GM06990 (cell line): ENCODE results near the gene CSNK1G2.
"Not testable (repeated sequence)": the region's sequence is repeated elsewhere in the genome, so short reads cannot be mapped to it uniquely, and the experiment has no call there.

ENCODE experiments used
- DNase-seq: peaks from one replicate; pipeline ENCODE4 v3.0.0-alpha.2; 2011; ENCODE audit not compliant: insufficient read length; ENCODE audit errors: extremely low read depth
- H3K27me3 ChIP-seq: replicated peaks from 2 replicates; pipeline ENCODE4 v1.6.0; 2011; ENCODE audit warnings: low read length; ENCODE audit not compliant: control insufficient read depth, insufficient read depth
- H3K36me3 ChIP-seq: 2 replicates; pipeline ENCODE4 v1.5.1; 2011; ENCODE audit warnings: low read length; ENCODE audit not compliant: control insufficient read depth, insufficient read depth
- H3K4me3 ChIP-seq: replicated peaks from 2 replicates; pipeline ENCODE4 v1.5.1; 2011; ENCODE audit warnings: low read depth, mild to moderate bottlenecking, control low read depth, low read length
- TF ChIP-seq, protein P1 (sequence below): IDR thresholded peaks from 2 replicates; pipeline ENCODE4 v1.5.1; 2011; ENCODE audit warnings: low read length, control low read depth, mild to moderate bottlenecking, inconsistent platforms; ENCODE audit not compliant: insufficient read depth, poor library complexity, severe bottlenecking

The CSNK1G2 gene

DNA sequence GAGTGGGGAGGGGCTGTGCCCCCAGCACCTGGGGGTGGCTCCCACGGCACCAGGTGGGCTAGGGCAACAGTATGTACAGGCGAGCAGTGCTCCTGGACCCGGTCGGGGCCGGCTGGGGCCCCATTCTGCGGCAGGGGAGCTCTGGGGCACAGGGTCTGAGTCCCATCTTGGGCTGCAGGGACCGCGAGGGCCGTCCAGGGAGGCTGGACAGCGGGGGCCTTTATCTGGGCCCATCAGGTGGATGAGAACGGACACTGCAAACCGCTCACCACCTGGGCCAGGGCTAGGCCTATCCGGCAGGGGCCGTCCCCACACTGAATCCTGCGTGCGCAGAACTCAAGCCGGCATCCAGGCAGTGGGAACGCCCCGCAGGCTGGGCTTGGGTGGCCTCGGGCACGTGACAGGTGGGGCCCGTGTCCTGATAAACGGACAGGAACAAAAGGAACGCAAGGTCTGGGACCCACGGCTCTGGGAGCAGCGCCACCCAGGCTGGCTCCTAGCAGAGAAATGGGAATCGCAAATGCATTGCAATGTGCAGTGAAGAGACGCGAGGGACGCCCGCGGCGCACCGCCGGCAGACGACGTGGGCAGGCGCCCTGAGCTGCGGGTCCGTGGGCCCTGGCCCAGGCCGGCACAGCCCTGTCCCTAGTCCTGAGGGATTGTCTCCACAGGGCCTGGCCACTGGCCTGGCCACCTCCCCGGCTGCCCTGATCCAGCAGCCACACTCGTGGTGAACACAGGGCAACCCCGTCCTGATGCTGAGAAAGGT is 44.8 kb downstream of the CSNK1G2 start:
- DNase-seq: no peak
- H3K36me3 ChIP-seq: peaks cover 43% of the 10 kb centered on the region
- TF ChIP-seq, protein P1, sequence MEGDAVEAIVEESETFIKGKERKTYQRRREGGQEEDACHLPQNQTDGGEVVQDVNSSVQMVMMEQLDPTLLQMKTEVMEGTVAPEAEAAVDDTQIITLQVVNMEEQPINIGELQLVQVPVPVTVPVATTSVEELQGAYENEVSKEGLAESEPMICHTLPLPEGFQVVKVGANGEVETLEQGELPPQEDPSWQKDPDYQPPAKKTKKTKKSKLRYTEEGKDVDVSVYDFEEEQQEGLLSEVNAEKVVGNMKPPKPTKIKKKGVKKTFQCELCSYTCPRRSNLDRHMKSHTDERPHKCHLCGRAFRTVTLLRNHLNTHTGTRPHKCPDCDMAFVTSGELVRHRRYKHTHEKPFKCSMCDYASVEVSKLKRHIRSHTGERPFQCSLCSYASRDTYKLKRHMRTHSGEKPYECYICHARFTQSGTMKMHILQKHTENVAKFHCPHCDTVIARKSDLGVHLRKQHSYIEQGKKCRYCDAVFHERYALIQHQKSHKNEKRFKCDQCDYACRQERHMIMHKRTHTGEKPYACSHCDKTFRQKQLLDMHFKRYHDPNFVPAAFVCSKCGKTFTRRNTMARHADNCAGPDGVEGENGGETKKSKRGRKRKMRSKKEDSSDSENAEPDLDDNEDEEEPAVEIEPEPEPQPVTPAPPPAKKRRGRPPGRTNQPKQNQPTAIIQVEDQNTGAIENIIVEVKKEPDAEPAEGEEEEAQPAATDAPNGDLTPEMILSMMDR: no peak
- no peaks in the 10 kb centered on the region for H3K27me3 ChIP-seq
- no peak overlapping the region for H3K4me3 ChIP-seq

DNA sequence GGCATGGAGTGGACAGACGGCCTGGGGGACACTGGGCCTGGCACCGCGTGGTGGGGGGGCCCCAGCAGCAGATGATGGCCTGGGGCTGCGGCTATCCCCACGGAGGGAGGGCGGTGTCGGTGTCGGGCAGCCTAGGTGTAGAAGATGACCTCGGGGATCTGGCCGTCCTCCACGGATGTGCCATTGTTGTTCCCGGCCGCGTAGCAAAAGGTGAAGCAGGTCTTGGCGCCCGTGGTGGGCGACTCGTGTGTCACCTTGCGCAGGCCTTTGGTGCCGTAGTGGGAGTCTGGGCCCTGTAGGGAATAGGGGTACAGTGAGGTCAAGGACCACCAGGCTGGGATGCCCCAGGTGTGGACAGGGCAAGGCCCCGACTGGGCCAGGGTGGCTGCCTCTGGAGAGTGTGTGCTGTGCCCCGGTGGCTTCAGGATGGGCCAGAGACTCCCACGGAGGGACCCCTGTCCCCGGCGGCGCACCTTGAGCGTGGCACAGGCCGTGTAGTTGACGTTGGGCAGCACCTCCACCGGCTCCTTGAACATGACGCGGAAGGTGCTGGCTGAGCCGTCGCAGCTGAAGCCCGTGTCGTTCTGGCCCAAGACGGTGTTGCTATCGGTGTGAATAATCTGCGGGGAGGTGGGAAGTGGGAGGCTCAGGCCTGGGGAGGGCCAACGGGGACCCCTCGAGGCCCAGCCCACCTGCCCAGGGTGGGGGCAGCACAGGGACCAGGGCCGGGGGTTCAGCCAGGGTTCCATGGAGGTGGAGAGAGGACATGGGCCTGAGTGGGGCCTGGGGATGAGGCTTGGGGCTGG is 45.6 kb downstream of the CSNK1G2 start:
- TF ChIP-seq, protein P1: no peak
- Histone ChIP-seq H3K36me3 (peaks cover 43% of the 10 kb centered on the region), H3K27me3 (no peaks in the 10 kb centered on the region), H3K4me3 (no peak overlapping the region)
- DNase-seq: peak; percentile 23

DNA sequence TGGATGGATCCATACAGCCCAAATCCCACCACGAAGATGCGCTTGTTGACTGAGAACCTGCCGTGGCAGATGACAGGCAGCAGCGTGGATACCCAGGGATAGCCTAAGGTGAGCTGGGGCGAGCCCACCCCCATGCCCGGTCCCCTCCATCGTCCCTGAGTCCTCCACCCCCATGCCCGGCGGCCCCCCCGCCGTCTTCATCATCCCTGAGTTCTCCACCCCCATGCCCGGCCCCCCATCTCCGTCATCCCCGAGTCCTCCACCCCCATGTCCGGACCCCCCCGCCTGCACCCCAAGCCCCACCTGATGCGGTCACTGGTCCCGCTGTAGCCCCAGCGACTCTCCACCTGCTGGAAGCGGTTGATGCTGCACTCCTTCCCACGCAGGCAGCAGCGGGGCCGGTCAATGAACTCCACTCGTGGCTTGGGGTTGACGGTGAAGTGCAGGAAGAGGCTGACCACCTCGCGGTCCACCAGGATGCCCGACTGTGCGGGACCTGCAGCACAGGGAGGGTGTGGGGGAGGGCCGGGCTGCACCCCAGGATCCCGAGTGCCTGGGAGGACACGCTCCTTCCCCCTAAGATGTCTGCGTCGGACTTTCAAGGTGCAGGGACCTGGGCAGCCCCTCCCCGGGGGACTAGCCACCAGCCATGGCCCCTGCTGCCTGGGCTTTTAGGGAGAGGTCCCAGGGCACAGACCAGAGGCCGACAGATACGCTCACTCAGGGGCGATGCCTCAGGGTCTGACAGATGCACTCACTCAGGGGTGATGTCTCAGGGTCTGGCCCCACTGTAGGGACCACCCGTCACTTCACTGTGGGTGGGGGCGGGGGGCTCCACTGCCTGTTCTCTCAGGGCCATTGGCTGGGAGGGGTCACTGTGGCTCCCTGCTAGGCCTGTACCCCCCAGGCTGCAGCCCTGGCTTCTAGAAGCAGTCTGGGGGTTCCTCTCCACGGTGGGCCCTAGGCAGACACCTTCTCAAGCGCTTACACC is 46.5 kb downstream of the CSNK1G2 start:
- Histone ChIP-seq H3K4me3 (no peak overlapping the region), H3K27me3 (no peaks in the 10 kb centered on the region), H3K36me3 (peaks cover 39% of the 10 kb centered on the region)
- DNase-seq: peak; percentile 18
- TF ChIP-seq, protein P1: no peak

DNA sequence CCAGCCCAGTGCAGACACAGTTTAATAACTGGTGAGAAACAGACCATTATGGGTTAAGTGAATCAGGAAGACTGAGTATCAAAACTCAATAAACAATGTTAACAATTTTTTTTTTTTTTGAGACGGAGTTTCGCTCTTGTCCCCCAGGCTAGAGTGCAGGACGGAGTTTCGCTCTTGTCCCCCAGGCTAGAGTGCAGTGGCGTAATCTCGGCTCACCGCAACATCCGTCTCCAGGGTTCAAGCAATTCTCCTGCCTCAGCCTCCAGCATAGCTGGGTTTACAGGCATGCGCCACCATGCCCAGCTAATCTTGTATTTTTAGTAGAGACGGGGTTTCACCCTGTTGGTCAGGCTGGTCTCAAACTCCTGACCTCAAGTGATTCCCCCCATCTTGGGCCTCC is 47.5 kb downstream of the CSNK1G2 start:
- H3K36me3 ChIP-seq: peaks cover 37% of the 10 kb centered on the region
- DNase-seq, H3K4me3 ChIP-seq, H3K27me3 ChIP-seq: not testable (repeated sequence)

DNA sequence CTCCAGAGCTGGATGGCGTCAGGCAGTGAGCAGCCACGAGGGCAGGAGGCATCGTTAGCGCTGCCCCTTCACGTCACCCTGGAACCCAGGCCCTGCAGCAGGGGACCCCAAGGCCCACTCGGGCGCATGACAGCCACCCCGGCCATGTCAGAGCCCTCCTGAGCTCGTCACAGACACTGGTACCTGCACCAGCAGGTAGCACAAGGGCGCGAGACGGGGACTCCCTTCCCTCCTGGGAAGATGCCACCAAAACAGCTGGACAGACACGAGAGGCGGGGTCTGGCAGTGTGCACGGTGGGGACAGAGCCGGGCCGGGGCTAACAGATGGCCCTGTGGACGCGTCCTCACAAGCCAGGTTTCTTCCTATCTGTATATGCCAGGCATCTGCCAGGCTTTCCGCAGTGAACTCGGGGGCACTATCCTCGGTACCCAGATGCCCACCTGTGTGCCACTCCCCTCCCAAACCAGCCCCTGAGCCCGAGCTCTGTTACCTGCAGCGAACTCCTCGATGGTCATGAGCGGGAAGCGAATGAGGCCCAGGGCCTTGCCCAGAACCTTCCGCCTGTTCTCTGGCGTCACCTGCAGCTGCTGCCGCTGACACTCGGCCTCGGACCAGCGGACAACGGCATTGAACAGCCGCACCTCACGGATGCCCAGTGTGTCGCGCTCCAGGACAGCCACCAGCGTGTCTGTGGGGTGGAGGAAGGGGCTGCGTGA is 48.7 kb downstream of the CSNK1G2 start:
- Histone ChIP-seq H3K27me3 (no peaks in the 10 kb centered on the region), H3K4me3 (no peak overlapping the region), H3K36me3 (peaks cover 37% of the 10 kb centered on the region)
- TF ChIP-seq, protein P1: no peak
- DNase-seq: peak; percentile 15
